Cardiac muscle cell (in vitro differentiated cells and primary cell): ENCODE measurements around the gene POLD3. TPM values are rescaled to one million over a fixed set of nuclear protein-coding genes. Genes with fewer than 3 reads are reported as not detected.

Experiments used
- DNase-seq, 2 donors: peaks; one replicate each; pipeline versions ENCODE4 v3.0.0 to v3.0.0-alpha.2; 2010 to 2017; ENCODE audit warnings: low read depth in 1 of 2, low spot score in 1 of 2
- H3K27ac ChIP-seq: fragments of 200-600 bp; sonication (generic); 2 replicates; pipeline ENCODE4 v1.5.1; 2016
- H3K27me3 ChIP-seq: fragments of 200-600 bp; sonication (generic); 2 replicates; pipeline ENCODE4 v1.6.0; 2016; ENCODE audit warnings: control low read depth
- H3K36me3 ChIP-seq: fragments of 200-600 bp; sonication (generic); 2 replicates; pipeline ENCODE4 v1.5.1; 2016; ENCODE audit warnings: control low read depth
- H3K4me1 ChIP-seq: fragments of 200-600 bp; sonication (generic); 2 replicates; pipeline ENCODE4 v1.8.1; 2017; ENCODE audit warnings: low read depth, mild to moderate bottlenecking, mixed run types
- H3K4me3 ChIP-seq: fragments of 200-600 bp; sonication (generic); 2 replicates; pipeline ENCODE4 v1.5.1; 2016; ENCODE audit warnings: mild to moderate bottlenecking
- H3K9me3 ChIP-seq: fragments of 200-600 bp; sonication (generic); 2 replicates; pipeline ENCODE4 v1.5.1; 2017; ENCODE audit warnings: low read depth, mild to moderate bottlenecking, control low read depth
- polyA plus RNA-seq: library from polyadenylated mRNA; unstranded; fragments of >200 nt; fragmentation: Nextera tagmentation; extraction: Ambion mirVana; gene quantifications from 2 replicates; pipeline ENCODE4 v1.2.1, GENCODE V29; 2016
- total RNA-seq: library from RNA; depleted of rRNA; stranded (reverse); fragments of >200 nt; gene quantifications from 2 replicates; pipeline ENCODE4 v1.2.3, GENCODE V29; 2016
- TF ChIP-seq, protein P1 (sequence below): IDR thresholded peaks from 2 replicates; pipeline ENCODE4 v1.5.1; 2012; ENCODE audit warnings: low read depth, mild to moderate bottlenecking, low read length

Gene POLD3
- total and polyA plus RNA-seq, 2 experiments from 2014 or later: 13.1 to 24.1 TPM

- H3K9me3 ChIP-seq: no peaks in the 10 kb centered on the region
- H3K27ac ChIP-seq: peak overlapping the region; percentile 84
- H3K4me1 ChIP-seq: peaks cover 5% of the 10 kb centered on the region
- TF ChIP-seq, protein P1, sequence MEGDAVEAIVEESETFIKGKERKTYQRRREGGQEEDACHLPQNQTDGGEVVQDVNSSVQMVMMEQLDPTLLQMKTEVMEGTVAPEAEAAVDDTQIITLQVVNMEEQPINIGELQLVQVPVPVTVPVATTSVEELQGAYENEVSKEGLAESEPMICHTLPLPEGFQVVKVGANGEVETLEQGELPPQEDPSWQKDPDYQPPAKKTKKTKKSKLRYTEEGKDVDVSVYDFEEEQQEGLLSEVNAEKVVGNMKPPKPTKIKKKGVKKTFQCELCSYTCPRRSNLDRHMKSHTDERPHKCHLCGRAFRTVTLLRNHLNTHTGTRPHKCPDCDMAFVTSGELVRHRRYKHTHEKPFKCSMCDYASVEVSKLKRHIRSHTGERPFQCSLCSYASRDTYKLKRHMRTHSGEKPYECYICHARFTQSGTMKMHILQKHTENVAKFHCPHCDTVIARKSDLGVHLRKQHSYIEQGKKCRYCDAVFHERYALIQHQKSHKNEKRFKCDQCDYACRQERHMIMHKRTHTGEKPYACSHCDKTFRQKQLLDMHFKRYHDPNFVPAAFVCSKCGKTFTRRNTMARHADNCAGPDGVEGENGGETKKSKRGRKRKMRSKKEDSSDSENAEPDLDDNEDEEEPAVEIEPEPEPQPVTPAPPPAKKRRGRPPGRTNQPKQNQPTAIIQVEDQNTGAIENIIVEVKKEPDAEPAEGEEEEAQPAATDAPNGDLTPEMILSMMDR: no peak
- H3K4me3 ChIP-seq: peak overlapping the region; percentile 87
- H3K27me3 ChIP-seq: no peaks in the 10 kb centered on the region
- DNase-seq: no peak
- peaks cover 2% of the 10 kb centered on the region for H3K36me3 ChIP-seq
Measured at GRCh38 chr11:74592063-74592440, 330 bp upstream of the POLD3 start.

- H3K36me3 ChIP-seq: peaks cover 4% of the 10 kb centered on the region
- TF ChIP-seq, protein P1: no peak
- no peaks in the 10 kb centered on the region for H3K9me3 ChIP-seq
- peak overlapping the region; percentile 87 for H3K4me3 ChIP-seq
- H3K4me1 ChIP-seq: peaks cover 5% of the 10 kb centered on the region
- no peaks in the 10 kb centered on the region for H3K27me3 ChIP-seq
- H3K27ac ChIP-seq: peak overlapping the region; percentile 84
- no peak for DNase-seq
Measured at GRCh38 chr11:74593463-74593862, 1.1 kb downstream of the POLD3 start.

DNA sequence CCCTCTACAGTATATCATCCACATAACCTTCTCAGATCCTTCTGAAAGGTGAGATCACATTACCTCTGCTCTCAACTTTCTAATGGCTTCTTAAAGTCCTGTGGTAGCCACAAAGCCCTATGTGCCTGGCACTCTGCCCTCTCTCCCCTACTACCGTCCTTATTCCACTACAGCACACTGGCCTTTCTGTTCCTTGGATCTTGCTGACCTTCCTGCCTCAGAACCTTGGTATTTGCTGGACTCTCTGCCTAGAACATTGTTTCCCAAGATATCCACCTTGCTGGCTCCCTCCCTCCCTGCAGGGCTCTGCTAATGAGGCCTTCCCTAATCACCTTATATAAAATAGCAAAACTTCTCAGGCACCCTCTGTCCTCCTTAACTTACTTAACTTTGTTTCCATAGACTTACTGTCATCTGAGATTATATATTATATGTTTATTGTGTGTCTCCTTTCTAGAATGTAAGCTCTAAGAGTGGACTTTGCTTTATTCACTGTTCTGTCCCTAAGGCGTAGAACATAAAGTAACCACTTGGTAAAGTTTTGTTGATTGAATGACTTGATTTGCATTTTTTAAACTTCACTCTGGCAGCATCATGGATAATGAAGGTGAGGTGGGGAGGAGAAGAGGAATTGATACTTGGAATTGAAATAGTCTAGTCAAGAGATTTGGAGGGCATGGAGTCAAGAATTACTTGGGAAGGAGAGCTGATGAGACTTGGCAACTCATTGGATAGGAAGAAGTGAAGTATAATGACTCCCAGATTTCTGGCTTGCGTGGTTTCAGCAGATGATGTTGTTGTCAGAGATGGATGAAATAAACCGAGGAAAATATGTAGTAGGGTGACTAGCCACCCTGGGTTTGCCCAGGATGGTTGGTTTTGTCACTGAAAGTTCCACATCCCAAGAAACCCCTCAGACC is 10.5 kb downstream of the POLD3 start:
- Histone ChIP-seq H3K4me1 (peaks cover 10% of the 10 kb centered on the region), H3K27ac (no peak overlapping the region), H3K27me3 (no peaks in the 10 kb centered on the region), H3K36me3 (peaks cover 7% of the 10 kb centered on the region), H3K4me3 (no peak overlapping the region), H3K9me3 (no peaks in the 10 kb centered on the region)
- TF ChIP-seq, protein P1: no peak
- DNase-seq: no peak

DNA sequence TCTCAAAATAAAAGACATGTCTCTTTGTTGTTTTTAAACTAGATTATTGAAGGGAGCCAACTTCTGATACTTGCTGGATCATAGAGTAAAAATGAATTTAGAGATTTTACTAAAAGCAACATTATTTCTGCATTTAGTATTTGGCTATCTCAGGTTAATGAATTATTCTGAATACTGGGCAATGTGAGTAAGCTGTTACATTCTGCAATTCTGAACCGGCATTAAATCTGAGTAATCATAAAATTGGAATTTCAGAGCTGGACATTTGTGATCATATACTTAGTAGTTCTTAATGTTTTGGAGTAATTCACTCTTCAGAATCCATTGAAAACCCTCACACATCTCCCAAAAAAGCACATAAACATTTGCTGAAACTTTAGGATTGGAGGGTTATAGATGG is 11.5 kb downstream of the POLD3 start:
- H3K36me3 ChIP-seq: peaks cover 10% of the 10 kb centered on the region
- H3K9me3 ChIP-seq: no peaks in the 10 kb centered on the region
- H3K27me3 ChIP-seq: no peaks in the 10 kb centered on the region
- no peak for DNase-seq
- peaks cover 10% of the 10 kb centered on the region for H3K4me1 ChIP-seq
- H3K4me3 ChIP-seq: no peak overlapping the region
- TF ChIP-seq, protein P1: no peak
- H3K27ac ChIP-seq: no peak overlapping the region

GRCh38 chr11:74604311-74604710 is 11.9 kb downstream of the POLD3 start:
- TF ChIP-seq, protein P1: no peak
- Histone ChIP-seq H3K27ac (no peak overlapping the region), H3K4me3 (no peak overlapping the region), H3K36me3 (peaks cover 10% of the 10 kb centered on the region), H3K4me1 (peaks cover 10% of the 10 kb centered on the region), H3K9me3 (no peaks in the 10 kb centered on the region), H3K27me3 (no peaks in the 10 kb centered on the region)
- no peak for DNase-seq
